HL-60 (cell line): ENCODE measurements around the gene TPT1.
"Not testable (repeated sequence)": the region's sequence is repeated elsewhere in the genome, so short reads cannot be mapped to it uniquely, and the experiment has no call there.

Experiments used
- DNase-seq, 2 experiments: peaks; one replicate each; pipeline ENCODE4 v3.0.0-alpha.2; 2010 to 2020; ENCODE audit warnings: low read depth in 1 of 2, low spot score in 1 of 2
- H3K27ac ChIP-seq: fragments of 250-450 bp; sonication (Bioruptor Pico); replicated peaks from 2 replicates; pipeline ENCODE4 v1.5.1; 2020; ENCODE audit warnings: mild to moderate bottlenecking, moderate library complexity
- H3K27me3 ChIP-seq: fragments of 250-450 bp; sonication (Bioruptor Pico); 2 replicates; pipeline ENCODE4 v1.5.1; 2021; ENCODE audit warnings: mild to moderate bottlenecking, moderate library complexity; ENCODE audit not compliant: insufficient read depth, poor library complexity, severe bottlenecking
- H3K4me3 ChIP-seq: replicated peaks from 2 replicates; pipeline ENCODE4 v1.5.1; 2011; ENCODE audit warnings: mild to moderate bottlenecking, control low read depth, low read length; ENCODE audit not compliant: insufficient read depth
- CTCF ChIP-seq: IDR thresholded peaks from one replicate; pipeline ENCODE4 v1.5.1; 2011; ENCODE audit warnings: low read length, control low read depth, inconsistent platforms; ENCODE audit not compliant: insufficient read depth
- GABPA ChIP-seq: IDR thresholded peaks from 2 replicates; pipeline ENCODE4 v1.6.1; 2012; ENCODE audit warnings: low read depth
- POLR2AphosphoS5 ChIP-seq: IDR thresholded peaks from 2 replicates; pipeline ENCODE4 v1.6.1; 2012; ENCODE audit warnings: low read depth
- REST ChIP-seq: IDR thresholded peaks from 2 replicates; pipeline ENCODE4 v1.6.1; 2012; ENCODE audit warnings: low read depth; ENCODE audit not compliant: insufficient replicate concordance
- SPI1 ChIP-seq: IDR thresholded peaks from 2 replicates; pipeline ENCODE4 v1.6.1; 2012; ENCODE audit warnings: low read depth, mild to moderate bottlenecking, borderline replicate concordance

The TPT1 gene

GRCh38 chr13:45379516-45379915 is 38.5 kb upstream of the TPT1 start:
- H3K27ac ChIP-seq, H3K27me3 ChIP-seq, DNase-seq, H3K4me3 ChIP-seq: not testable (repeated sequence)

- not testable (repeated sequence) for H3K27me3 ChIP-seq
These were observed 37.8 kb upstream of the TPT1 start for GRCh38 chr13:45378786-45379185.

GRCh38 chr13:45377314-45377713 is 36.3 kb upstream of the TPT1 start:
- not testable (repeated sequence) for H3K4me3 ChIP-seq, H3K27ac ChIP-seq, DNase-seq

More at GRCh38 chr13:45378786-45379185, 37.8 kb upstream of the TPT1 start:
- not testable (repeated sequence) for H3K4me3 ChIP-seq, H3K27ac ChIP-seq, DNase-seq

GRCh38 chr13:45376651-45377050 is 35.7 kb upstream of the TPT1 start:
- H3K27me3 ChIP-seq, H3K4me3 ChIP-seq, DNase-seq, H3K27ac ChIP-seq: not testable (repeated sequence)

More at GRCh38 chr13:45377314-45377713, 36.3 kb upstream of the TPT1 start:
- not testable (repeated sequence) for H3K27me3 ChIP-seq

GRCh38 chr13:45374917-45375316 is 33.9 kb upstream of the TPT1 start:
- H3K27ac ChIP-seq: no peak overlapping the region
- H3K4me3 ChIP-seq: no peak overlapping the region
- no peak for DNase-seq
- TF ChIP-seq REST (no peak), POLR2AphosphoS5 (no peak), CTCF (no peak), SPI1 (no peak), GABPA (no peak)
- H3K27me3 ChIP-seq: no peaks in the 10 kb centered on the region

- no peak for TF ChIP-seq REST
- no peak for TF ChIP-seq POLR2AphosphoS5
- TF ChIP-seq SPI1: no peak
- TF ChIP-seq GABPA: no peak
- TF ChIP-seq CTCF: no peak
- no peak overlapping the region for H3K27ac ChIP-seq
- no peak for DNase-seq
- H3K4me3 ChIP-seq: no peak overlapping the region
- no peaks in the 10 kb centered on the region for H3K27me3 ChIP-seq
These were observed 32.2 kb upstream of the TPT1 start for GRCh38 chr13:45373162-45373547.
